LoVo (cell line): ENCODE measurements around the gene MBNL2.

Experiments used
- DNase-seq: peaks from one replicate; pipeline ENCODE4 v3.0.0-alpha.2; 2016; ENCODE audit warnings: low spot score

MBNL2 gene

DNA sequence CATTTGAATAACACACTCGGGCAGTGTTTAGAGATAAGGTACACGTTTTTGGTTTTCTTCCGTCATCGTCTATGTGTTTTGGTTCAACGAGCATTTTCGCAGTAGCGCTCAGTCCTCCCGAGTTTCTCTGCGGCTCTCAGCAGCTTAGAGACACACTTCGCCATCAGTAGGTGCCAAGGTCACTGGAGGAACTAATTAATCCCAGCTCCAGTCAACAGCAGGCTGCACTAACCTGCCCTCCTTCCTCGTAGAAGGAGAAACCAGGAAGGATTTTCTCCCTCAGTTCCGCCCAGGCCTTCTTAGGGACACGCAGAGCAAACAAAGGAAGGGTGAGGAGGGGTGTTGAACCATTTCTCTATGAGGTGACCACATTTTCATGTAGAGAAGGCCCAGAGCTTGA, 12.6 kb downstream of the MBNL2 start:
- DNase-seq = no peak

DNA sequence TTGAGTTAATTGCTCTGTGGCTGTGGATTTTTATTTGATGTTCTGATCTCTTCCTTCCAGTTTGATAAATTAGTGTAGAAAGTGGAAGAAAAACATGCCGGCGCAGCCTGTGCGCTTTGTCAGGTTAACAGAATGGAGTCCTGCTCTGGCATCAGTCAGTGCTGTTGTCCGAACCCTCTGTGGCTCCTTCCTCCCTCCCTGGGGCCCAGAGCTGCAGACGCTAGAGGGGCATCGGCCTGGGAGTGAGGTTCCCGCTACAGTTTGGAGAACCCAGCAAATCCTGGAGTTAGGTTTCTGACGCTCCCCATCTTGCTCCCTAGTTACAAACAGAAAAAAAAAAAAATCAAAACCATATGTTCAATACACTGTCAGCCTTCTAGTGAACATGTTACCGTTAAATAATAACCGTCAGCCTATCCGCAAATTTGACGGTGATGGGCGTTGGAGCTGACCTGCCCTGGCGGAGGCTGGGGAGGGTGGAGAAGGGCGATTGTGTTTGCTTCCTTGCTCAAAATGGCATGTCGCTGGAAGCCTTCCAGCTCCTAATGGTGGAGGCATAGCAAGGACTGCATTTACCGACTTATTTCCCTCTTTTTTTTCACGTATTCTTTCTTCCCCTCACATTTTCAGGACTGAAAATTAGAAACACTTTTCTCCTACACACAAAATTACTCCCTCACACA, 13.6 kb downstream of the MBNL2 start:
- no peak for DNase-seq

- no peak for DNase-seq
Observed at GRCh38 chr13:97237388-97237787, 15.3 kb downstream of the MBNL2 start.

DNA sequence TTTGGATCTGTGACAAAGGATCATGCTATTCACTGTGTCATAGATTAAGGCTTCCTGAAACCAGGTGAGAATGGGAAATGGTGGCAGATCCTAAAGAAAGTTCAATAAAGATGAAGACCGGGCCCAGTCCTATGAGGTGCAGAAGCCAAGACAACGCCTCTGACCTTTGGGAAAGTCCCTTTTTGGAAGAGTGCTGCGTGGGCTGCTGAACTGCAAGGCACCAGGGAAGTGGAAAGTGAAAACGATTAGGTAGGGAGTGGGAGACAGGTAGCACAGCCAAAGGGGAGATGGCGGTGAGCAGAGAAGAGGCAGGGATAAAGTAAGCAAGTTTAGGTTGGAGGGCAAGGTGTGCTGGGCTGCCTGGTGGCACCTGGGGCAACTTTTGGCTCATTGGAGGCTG, 16.3 kb downstream of the MBNL2 start:
- DNase-seq = no peak

DNA sequence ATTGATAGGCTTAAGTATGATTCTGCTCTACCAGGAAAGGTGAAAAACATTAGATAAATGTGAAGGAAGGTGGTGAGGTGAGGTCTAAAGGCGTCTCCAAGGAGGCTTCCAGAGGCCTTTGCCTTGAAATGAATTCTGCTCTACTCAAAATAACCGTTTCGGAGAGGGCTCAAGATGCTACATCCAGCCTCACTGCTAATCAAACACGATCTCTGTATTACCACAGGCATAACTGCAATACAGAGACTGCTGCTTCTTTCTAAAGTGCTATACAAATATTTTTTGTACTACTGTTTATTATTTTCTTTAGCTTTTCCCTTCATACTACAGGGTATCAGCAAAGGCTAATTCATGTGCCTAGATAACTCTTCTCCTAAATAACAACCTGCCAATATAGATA, 16.8 kb downstream of the MBNL2 start:
- DNase-seq = no peak

DNA sequence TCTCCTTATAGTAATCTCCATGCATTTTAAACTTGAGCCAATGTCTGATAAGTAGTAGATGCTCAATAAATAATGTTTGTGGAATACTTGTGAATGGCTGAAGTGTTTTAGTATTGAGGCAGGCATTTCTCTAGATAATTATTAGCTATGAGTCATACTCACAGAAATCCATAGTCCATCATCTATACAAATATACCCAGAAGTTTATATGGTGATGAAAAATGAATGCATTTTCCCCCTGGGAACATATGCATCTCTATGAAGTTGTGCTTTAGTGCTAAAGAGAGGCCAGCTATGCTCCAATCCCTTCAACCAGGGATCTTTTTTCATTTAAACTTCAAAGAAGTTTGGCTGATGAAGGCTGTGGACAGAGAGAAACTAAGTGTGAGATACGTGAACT, 17.2 kb downstream of the MBNL2 start:
- no peak for DNase-seq

GRCh38 chr13:97239943-97240787, 18.0 kb downstream of the MBNL2 start:
- no peak for DNase-seq

DNA sequence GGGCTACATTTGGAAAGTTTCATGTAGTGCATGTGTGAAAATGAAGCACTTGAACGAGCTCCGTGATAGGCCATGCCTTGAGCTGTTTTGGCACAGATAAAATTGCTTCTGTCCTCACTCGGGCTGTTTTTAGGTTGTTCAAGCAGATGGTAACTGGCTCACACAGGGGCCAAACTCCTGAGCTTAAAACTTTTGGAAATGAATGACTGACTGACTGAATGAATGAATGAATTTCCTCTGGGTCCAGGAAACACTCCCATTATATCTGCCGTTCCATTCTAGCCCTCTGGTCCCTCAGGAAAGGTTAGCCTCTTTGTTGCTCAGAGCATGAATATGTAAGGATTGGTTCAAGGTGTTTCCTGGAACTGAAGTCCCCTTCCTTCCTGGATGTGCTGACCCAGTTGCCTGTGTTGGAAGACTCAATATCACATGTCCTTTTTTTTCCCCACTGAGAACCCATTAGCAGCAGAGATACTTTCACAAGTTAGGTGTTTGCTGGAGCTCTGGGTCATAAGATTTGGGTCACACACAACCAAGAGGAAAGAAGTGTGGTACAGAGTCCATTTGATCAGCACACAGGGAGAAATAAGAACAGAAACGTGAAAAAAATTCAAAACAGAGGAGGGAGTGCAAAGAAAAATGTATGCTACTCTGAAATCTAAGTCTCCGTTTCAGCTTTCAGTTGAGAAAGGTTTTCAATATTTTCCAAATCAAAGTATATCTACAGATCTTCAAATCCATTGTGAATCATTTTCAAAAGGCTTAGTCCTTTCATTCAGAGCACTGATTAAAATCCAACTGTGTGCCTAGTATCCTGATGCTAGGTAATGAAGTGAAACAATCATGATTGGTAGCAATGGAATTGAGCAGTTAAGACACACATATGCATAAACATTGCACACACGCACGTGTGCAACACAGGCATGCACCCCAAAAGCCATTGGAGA, 18.9 kb downstream of the MBNL2 start:
- DNase-seq = no peak

- no peak for DNase-seq
Observed at GRCh38 chr13:97241761-97242160, 19.6 kb downstream of the MBNL2 start.

GRCh38 chr13:97242755-97243497, 20.8 kb downstream of the MBNL2 start:
- no peak for DNase-seq

DNA sequence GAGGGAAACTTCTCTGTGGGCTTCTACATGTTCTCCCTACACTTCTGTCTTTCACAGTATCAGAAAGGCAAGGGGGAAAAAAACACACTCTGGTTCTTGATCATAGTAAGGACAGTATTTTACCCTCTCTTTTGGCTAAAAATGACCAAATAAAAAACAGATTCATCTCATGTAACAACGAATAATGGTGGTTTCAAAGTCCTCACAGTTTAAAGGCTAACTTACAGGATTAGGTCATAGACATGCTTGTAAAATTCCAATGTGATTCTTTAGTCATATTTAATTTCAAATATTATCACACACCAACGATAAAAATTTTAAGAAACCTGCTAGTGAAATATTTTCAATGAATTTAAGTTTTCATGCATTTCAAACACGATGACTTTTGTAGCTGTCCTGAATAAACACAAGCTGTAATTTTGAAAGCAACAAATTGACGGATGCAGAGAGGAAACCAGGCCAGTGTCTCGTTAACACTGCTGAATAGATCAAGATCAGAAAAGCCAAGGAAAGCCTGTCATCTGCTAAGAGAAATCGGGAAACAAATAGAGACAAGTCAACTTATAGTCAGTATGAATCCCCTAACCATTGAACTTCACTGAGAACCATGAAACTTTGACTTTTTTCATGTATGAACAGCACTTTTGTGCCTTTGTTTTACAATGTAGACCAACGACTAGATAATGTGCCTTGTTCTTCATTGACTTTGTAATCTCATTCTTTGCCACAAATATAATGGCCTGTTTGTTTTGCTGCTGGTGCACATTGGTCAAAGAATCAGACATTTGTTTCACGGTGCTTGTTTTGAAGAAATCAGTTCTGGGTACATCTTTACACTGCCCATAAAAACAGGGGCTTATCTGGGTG, 22.0 kb downstream of the MBNL2 start:
- DNase-seq = no peak

DNA sequence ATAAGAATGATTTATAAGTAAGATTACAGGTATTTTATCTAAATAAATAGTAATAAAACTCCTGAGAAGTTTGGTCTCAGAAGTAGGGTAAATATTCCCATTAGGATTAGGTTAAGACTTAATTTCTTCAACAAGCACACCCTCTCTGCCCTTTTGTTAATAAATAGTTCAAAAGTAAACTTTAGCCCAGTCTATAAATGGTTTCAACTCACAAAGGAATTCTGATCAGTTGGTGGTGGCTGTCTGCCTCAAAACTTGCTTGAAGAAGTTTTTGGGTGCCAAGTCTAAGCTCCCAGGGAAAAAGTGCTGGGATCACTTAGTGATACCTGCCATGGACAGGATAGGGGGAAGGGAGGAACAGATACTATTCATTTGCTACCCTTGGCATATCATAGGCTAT, 22.9 kb downstream of the MBNL2 start:
- no peak for DNase-seq

DNA sequence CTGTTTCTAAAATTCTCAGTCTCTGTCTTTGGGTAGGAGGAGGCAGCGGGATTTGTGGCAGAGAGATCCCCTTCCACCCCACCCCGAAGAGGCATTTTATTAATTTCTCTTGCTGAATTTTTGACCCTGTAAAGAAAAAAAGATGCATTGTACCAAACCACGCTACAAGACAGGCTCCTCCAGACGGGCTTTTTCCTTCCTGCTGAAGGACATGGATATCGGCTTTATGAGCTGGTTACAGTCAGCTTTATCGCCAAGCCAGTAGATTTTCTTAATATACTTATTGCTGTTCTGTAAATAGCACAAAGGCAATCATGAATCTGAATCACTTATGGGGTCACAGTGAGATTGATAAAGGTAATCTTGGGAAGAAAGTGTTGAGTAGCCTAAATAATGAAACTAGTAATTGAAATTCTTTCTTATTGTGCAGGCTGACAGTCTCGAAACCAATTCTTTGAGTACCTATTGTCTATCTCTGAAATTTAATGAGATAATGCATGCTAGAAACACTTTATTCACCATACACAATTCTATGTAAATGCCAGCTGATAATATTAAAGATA, 24.5 kb downstream of the MBNL2 start:
- DNase-seq = no peak

- no peak for DNase-seq
Observed at GRCh38 chr13:97248243-97248642, 26.1 kb downstream of the MBNL2 start.

- DNase-seq = no peak
Observed at GRCh38 chr13:97249093-97249795, 27.1 kb downstream of the MBNL2 start.

- no peak for DNase-seq
Observed at GRCh38 chr13:97249796-97250495, 27.8 kb downstream of the MBNL2 start.

- no peak for DNase-seq
Observed at GRCh38 chr13:97250560-97250959, 28.4 kb downstream of the MBNL2 start.

DNA sequence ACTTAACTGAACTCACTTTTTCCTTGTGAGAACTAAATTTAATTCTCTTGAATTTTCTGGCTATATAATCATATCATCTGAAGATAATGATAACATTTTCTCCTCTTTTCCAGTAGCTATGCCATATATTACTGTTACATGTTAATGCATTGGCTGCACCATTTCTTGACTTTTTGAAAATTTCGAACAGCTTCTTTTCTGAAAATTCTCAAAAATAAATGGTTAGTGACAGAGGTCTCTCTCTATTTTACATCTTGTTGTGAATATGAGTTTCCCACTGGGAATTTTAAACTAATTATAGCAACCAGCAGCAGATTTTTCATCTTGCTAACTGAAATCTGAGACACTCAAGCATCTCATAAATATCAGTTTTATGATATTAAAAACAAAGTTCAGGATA, 30.6 kb downstream of the MBNL2 start:
- no peak for DNase-seq
